ENCODE data around the gene DLL1.

The DLL1 gene

GRCh38 chr6:170297576-170298330, 6.9 kb upstream of the DLL1 start:
- Histone ChIP-seq H3K4me2 (ENCODE audit: low read depth, low read length) (no peak overlapping the region), H4K20me1 (ENCODE audit: insufficient read depth, low read length) (no peaks in the 10 kb centered on the region), H3K27ac (ENCODE audit: low read length) (no peak overlapping the region), H3K9ac (ENCODE audit: low read length) (no peak overlapping the region), H3K79me2 (ENCODE audit: low read length) (no peaks in the 10 kb centered on the region), H3K9me3 (replicated peaks; ENCODE audit: insufficient read depth, low read length) (no peaks in the 10 kb centered on the region), H3K27me3 (replicated peaks; ENCODE audit: insufficient read depth, low read length) (peaks cover 44% of the 10 kb centered on the region), H3K9me2 (replicated peaks; ENCODE audit: insufficient read depth, low read length) (no peaks in the 10 kb centered on the region), H3K4me3 (ENCODE audit: low read length) (no peak overlapping the region), H3K4me1 (ENCODE audit: low read length) (no peaks in the 10 kb centered on the region), H2AFZ (ENCODE audit: low read length) (no peak overlapping the region), H3K36me3 (replicated peaks; ENCODE audit: insufficient read depth, low read length) (no peaks in the 10 kb centered on the region), H3F3A (ENCODE audit: insufficient read depth, low read length) (no peaks in the 10 kb centered on the region)
- DNase-seq: no peak
- TF ChIP-seq EZH2phosphoT487 (IDR thresholded peaks at IDR 0.05; ENCODE audit: low read length) (no peak), CTCF (IDR thresholded peaks at IDR 0.05; ENCODE audit: low read length) (no peak), EZH2 (optimal IDR thresholded peaks at IDR 0.05; ENCODE audit: low read depth, low read length) (no peak)

- H3K9ac ChIP-seq (ENCODE audit: low read length): no peak overlapping the region
- H3K4me3 ChIP-seq (ENCODE audit: low read length): no peak overlapping the region
- H4K20me1 ChIP-seq (ENCODE audit: insufficient read depth, low read length): no peaks in the 10 kb centered on the region
- no peak overlapping the region for H3K4me2 ChIP-seq (ENCODE audit: low read depth, low read length)
- peaks cover 51% of the 10 kb centered on the region for H3K27me3 ChIP-seq (replicated peaks; ENCODE audit: insufficient read depth, low read length)
- H3K36me3 ChIP-seq (replicated peaks; ENCODE audit: insufficient read depth, low read length): no peaks in the 10 kb centered on the region
- H3K9me2 ChIP-seq (replicated peaks; ENCODE audit: insufficient read depth, low read length): no peaks in the 10 kb centered on the region
- no peak overlapping the region for H2AFZ ChIP-seq (ENCODE audit: low read length)
- H3K9me3 ChIP-seq (replicated peaks; ENCODE audit: insufficient read depth, low read length): no peaks in the 10 kb centered on the region
- no peaks in the 10 kb centered on the region for H3K4me1 ChIP-seq (ENCODE audit: low read length)
- DNase-seq: no peak
- H3K27ac ChIP-seq (ENCODE audit: low read length): no peak overlapping the region
- H3F3A ChIP-seq (ENCODE audit: insufficient read depth, low read length): no peaks in the 10 kb centered on the region
- no peak for TF ChIP-seq EZH2phosphoT487 (IDR thresholded peaks at IDR 0.05; ENCODE audit: low read length)
- H3K79me2 ChIP-seq (ENCODE audit: low read length): no peaks in the 10 kb centered on the region
Observed at GRCh38 chr6:170296746-170297575, 6.1 kb upstream of the DLL1 start.

GRCh38 chr6:170296423-170296745, 5.5 kb upstream of the DLL1 start:
- no peak overlapping the region for H3K4me3 ChIP-seq (ENCODE audit: low read length)
- no peaks in the 10 kb centered on the region for H3F3A ChIP-seq (ENCODE audit: insufficient read depth, low read length)
- no peak overlapping the region for H3K9ac ChIP-seq (ENCODE audit: low read length)
- TF ChIP-seq CTCF (IDR thresholded peaks at IDR 0.05; ENCODE audit: low read length) (no peak), EZH2 (optimal IDR thresholded peaks at IDR 0.05; ENCODE audit: low read depth, low read length) (no peak), EZH2phosphoT487 (IDR thresholded peaks at IDR 0.05; ENCODE audit: low read length) (no peak)
- no peaks in the 10 kb centered on the region for H3K36me3 ChIP-seq (replicated peaks; ENCODE audit: insufficient read depth, low read length)
- no peaks in the 10 kb centered on the region for H3K79me2 ChIP-seq (ENCODE audit: low read length)
- peak overlapping the region; percentile 57; the same call in 1 of the 2 replicates for H3K4me2 ChIP-seq (ENCODE audit: low read depth, low read length)
- no peak overlapping the region for H2AFZ ChIP-seq (ENCODE audit: low read length)
- H3K4me1 ChIP-seq (ENCODE audit: low read length): no peaks in the 10 kb centered on the region
- no peak for DNase-seq
- no peaks in the 10 kb centered on the region for H4K20me1 ChIP-seq (ENCODE audit: insufficient read depth, low read length)
- peaks cover 57% of the 10 kb centered on the region for H3K27me3 ChIP-seq (replicated peaks; ENCODE audit: insufficient read depth, low read length)
- no peaks in the 10 kb centered on the region for H3K9me2 ChIP-seq (replicated peaks; ENCODE audit: insufficient read depth, low read length)
- no peak overlapping the region for H3K27ac ChIP-seq (ENCODE audit: low read length)
- no peaks in the 10 kb centered on the region for H3K9me3 ChIP-seq (replicated peaks; ENCODE audit: insufficient read depth, low read length)

Data from MM.1S (cell line).